CD1c-positive myeloid dendritic cell (primary cell): Measurements from ENCODE around the gene EGFL7.

Experiments used
- DNase-seq: peaks from one replicate; pipeline ENCODE4 v3.0.0-alpha.2; 2016; ENCODE audit errors: extremely low spot score

EGFL7 gene

DNA sequence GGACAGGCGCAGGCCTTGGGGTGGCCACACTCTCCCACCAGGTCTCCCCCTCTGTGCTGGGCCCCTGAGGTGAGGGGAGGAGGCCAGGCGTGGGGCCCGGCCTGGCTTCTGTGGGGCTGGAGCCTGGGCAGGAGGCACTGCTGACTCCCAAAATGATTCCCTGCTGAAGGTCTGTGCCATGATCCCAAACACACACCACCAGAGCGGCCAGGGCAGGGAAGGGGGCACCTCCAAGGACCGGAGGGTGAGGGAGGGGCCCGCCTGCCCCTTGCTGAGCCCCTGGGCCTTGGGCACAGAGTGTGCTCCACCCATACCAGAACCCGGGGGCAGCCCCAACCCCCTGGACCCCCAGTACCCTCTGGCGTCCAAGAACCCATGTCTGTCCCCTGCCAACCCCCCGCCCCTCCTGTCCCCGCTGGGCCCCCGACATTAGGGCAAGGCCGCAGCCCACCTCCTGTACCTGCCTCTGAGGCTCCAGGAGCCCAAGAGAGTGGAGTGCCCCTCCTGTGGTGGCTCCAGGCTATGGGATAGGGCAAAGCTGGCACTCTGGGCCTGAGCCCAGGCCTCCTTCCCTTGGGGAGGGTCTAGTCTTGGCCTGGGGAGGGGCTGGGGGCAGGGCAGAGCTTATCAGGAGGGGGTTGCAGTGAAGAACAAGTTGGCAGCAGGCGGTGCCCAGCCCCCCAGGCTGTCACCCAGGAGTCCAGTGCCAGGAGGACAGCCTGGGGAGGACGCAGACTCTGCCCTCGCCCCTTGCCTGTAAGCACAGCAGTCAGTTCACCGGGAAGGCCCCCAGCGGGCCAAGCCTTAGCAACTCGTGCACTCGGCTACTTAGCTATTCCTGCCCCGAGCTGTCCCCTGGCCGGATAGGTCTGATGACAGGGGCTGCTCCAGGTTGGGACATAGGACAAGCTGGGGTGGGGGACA, 2.6 kb upstream of the EGFL7 start:
- no peak for DNase-seq

DNA sequence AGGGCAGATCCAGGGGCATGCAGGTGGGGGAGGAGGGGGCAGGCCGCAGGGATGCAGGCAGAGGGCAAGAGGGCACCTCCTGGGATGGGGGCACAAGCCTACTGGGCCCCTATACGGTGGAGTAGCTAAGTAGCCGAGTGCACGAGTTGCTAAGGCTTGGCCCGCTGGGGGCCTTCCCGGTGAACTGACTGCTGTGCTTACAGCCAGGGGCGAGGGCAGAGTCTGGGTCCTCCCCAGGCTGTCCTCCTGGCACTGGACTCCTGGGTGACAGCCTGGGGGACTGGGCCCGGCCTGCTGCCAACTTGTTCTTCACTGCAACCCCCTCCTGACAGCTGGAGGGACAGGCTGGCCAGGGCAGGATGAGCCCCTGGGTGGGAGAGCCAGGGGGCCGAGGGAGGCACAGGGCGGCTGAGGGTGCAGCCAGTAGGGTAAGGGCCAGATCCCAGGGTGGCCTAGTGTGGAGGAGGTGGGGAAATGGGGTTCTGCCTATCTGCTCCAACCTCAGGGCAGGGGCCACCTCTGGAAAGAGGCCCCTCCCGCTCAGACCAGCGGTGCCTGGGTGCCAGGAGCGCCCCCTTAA, 1.7 kb upstream of the EGFL7 start:
- DNase-seq = no peak

DNA sequence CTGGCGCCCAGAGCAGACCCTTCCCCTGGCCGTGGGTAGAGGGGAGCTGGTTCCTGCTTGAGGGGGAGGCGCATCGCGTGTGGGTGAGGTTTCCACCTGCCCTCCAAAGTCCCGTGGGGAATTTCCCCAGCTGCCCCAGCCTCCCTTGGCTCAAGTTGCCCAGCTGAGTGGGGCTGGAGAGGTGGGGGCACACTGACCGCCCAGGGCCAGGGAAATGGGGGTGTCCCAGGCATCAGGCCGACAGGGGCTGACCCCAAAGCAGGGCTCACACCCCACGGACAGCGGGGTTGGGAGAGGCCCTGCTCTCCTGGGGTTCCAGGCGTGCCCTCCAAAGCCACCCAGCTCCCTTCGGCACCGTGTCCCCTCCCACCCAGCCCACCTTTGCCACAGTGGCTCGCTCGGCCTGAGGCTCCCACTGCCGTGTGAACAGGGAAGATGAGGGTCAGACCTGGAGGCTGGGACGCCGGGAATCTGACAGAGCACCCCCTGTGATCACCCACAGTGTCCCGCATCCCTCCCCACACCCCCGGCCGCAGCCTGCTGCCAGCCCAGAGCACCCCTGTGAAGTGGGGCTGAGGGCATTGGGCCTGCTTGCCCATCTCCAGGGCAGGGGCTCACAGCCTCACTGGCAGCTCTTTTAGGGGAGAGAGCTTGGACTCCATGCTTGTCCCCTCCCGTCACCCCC, 933 bp upstream of the EGFL7 start:
- no peak for DNase-seq

DNA sequence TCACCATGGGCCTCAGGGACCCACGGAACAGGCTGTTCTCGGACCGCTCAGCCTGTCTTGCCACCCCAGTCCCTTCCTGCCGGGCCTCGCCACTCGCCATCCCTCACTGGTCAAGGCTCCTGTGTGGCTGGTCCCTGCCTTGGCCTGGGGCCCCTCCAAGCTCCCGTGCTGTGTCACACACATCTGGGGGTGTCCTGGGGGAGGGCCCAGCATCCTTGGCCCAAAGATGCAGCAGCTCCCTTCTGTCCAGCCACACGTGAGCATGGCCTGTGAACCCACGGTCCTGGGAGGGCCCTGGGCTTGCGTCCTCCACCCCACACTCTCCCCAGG, 425 bp upstream of the EGFL7 start:
- DNase-seq = no peak

DNA sequence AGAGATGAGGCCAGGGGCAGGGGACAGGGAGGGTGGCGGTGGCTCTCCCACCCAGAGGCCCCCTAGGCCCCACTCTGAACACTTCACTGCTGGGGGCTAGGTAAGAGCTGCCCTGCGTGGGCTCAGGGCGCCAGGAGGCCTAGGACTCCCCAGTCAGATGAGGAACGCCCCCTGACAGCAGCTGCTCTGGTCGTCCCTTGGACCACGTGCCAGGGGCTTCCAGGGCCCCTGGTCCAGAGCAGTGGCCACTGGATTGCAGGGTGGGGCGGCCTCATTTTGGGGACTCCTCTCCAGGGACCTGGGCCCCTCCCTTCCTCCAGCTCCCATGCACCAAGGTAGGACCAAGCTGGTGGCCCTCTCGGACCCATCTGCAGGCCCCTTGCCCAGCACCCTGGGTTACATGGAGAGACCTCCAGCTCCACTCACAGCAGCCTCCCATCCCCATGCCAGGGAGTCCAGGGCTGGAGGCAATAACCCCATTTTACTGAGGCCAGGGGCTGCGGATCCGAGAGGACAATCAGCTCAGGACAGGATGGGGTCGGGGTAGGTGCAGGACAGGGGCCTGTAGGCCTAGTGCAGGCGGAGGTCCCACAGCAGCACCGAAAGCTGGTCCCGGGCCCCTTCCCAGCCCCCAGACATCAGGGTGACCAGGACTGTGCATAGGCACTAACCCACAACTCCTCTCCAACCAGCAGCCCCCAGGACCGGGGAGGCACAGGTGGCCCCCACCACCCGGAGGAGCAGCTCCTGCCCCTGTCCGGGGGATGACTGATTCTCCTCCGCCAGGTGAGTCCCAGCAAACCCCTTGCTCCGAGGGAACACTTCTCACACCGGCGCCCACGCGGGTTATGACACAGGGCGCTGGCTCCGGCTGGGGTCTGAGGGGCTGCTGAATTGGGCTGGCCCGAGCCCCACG, 1.5 kb downstream of the EGFL7 start:
- no peak for DNase-seq

DNA sequence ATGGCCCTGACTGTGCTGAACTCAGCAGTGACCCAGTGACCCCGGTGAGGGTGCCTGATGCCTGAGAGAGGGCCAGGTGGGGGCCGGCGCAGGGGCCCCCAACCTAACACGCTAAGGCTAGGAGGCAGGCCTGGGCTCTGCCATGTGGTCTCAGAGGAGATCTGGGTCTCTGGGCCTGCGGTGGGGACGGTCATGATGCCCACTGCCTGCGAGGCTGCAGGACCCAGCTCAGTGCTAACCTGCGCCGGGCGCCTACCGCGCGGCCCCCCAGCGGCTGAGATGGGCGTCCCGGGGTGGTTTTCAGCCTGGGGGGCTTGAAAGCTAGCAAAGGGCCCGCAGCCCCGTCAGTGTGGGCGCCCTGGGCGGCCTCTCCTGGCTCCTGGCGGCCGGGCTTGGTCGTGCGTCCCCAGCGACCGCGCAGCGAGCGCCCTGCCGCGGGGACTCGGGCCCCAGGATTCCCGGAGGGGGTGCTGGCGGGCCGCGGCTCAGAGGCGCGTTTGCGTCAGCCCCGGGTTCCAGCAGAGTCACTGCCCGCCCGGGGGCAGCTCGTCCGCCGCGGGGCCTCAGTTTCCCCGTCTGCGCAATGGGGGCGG, 2.5 kb downstream of the EGFL7 start:
- peak; percentile 38 for DNase-seq

DNA sequence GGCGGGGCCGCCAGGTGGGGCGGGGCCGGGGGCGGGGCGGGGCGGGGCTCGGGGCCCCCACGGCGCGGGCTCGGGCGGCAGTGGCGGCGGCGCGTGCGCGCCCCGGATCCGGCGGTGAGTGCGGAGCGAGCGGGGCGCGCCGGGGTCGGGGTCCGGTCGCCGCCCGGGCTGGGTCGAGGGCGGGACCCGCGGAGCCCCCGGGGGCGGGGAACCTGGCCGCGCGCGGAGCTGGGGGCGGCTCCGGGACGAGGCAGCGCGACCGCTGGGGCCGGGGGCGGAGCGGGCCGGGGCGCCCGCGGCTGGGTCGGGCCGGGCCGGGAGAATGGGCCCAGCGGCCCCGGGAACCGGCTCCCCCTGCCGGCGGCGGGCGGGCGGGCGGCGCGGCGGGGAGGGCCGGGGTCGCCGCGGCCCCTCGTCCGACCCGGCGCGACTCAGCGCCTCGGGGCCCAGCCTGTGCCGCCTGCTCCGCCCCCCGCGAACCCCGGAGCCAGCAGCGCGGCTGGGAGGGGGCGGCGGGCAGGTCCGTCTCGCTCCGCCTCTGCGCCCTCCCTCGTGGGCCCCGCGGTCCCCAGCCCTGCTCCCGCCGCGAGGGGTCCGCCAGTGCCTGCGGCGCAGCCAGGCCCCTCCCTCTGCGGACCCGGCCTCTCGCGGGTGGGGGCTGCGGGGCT, 3.1 kb downstream of the EGFL7 start:
- peak; percentile 16 for DNase-seq

DNA sequence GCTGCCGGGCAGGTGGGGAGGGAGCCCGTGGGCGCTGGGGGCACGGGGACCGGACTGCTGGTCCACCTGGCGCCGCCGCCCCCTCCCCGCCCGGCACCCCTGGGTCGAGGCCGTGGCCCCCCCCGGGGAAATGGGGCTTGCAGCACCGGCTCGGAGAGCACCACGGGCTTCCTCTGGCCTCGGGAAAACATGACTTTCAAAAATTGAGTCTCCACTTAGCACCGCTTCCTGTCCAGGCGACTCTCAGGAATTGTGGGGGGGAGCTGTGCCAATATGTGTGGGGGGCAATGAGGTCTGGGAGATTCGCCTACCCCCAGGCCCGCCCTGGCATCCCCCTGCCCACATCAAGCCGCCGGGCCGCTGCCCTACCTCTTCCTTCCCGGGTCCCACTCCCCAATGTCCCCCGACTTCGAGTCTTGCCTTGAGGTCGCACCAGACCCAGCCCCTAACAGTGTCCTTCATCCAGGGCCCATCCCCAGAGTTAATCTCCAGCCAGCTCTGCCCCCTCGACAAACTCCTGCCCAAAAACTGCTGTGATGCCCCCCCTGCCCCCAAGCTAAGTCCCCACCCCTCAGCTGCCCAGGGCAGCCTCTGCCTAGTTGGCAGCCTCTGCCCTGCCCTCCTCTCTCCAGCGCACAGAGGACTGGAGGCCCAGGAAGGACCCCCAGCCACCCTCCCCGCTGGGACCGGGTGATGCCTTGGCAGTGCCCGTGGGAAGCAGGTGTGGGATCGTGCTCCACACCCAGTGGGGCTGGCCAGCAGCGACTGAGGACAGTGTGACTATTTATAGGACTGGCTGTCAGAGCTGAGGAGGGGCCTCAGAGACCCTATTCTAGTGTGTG, 3.9 kb downstream of the EGFL7 start:
- DNase-seq = no peak

DNA sequence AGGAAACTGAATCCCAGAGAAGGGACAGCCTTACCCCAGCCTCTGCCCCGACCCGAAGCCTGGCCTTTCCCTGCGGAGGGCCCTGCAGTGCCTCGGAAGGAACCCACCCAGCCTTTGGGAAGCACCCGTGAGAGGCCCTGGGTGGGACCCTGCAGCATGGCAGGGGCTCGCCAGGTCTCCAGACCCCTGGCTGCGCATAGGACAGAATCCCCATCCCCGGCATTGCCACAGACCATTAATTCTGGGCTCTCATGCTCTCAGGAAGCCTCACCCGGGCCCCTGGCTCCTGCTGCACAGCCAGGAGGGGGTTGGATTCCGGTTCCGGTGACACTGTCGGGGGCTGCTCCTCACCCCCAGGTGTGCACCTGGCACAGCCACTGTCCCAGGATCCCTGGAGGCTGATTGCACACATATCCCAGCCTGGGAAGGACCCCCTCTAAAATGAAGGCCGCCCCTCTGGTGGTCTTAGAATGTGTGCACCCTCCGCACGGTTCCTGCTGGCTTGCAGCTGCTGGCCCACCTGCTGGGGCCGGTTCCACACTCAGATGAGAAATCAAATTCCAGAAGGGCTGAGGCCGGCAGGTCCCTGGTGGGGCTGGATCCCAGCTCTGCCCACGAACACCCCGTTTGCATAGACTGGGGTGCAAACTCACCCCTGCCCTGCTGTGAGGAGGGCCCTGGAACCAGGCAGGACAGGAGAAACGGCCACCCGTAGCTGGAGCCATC, 4.7 kb downstream of the EGFL7 start:
- DNase-seq = no peak

DNA sequence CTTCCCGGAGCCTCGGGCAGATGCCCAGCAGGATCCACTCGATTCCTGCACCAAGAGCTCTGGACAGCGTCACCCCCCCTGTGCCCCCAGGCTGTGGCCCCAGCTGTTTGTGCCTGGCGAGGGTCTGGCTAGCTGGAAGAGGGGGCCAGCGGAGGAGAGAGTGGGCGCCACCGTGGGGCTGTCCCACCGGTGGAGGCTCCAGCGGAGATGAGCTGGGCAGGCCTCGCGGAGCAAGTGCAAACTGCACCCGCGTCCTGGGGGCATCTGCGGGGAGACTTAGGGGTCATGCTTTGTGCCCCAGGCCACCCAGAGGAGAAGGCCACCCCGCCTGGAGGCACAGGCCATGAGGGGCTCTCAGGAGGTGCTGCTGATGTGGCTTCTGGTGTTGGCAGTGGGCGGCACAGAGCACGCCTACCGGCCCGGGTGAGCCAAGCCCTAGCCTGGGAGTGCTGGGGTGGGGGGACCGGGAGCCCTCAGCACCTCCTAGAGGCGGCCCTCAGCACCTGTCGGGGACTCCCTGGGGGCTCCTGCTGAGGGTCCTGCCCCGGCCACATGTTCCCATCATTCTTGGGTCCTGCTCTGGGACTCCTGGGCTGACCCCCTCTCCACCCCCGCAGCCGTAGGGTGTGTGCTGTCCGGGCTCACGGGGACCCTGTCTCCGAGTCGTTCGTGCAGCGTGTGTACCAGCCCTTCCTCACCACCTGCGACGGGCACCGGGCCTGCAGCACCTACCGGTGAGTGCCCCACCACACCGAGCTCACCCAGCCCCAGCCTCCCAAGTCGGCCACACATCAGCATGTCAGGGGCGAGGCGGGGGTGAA, 5.4 kb downstream of the EGFL7 start:
- DNase-seq = no peak

DNA sequence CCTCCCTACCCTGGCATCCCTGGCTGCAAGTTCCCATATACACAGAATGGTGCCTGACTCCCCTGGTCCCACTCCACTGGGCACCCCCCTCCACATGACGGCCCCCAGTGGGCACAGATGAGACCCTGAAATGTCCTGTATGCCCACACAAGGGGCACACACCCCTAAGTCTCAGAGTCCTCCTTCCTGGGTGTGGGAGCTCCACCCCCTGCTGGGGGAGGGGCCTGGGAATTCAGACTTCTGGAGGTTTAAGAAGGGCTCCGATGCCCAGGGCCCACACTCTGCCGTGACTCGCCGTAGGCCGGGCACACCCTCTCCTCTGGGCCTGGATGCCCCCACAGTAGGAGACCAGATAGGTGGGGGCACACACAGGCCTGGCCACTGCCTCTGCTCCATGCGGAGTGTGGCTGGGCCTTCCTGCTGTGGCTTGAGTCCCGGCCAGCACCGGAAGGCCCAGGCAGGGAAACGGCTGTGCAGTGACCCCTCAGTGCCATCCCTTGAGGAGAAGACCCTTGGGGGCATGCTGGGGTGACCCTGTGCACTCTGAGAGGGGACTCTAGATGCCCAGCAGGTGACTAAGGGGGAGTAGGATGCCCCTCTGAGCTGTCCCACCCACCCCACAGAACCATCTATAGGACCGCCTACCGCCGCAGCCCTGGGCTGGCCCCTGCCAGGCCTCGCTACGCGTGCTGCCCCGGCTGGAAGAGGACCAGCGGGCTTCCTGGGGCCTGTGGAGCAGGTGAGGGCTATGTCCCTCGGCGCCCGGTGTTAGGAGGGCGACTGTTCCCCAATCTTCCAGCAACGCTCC, 6.5 kb downstream of the EGFL7 start:
- no peak for DNase-seq

DNA sequence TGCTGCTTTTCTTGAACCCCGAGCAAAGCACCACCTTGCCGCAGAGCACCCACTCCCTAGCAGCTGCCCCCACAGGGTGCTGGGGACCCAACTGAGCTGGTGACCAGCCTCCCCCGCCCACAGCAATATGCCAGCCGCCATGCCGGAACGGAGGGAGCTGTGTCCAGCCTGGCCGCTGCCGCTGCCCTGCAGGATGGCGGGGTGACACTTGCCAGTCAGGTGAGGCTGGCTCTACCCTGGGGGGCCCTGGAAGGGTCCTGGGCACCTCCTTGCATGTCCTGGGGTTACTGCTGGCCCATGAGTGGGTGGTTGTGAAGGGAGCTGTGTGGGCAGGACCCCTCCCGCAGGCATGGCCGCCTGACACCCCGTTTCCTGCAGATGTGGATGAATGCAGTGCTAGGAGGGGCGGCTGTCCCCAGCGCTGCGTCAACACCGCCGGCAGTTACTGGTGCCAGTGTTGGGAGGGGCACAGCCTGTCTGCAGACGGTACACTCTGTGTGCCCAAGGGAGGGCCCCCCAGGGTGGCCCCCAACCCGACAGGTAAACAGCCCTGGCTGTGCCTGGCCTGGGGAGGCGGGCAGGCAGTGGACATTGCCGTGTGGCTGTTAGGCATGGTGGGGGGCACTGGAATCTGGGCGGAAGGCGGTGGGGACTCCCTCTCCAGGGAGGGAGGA, 7.2 kb downstream of the EGFL7 start:
- no peak for DNase-seq

DNA sequence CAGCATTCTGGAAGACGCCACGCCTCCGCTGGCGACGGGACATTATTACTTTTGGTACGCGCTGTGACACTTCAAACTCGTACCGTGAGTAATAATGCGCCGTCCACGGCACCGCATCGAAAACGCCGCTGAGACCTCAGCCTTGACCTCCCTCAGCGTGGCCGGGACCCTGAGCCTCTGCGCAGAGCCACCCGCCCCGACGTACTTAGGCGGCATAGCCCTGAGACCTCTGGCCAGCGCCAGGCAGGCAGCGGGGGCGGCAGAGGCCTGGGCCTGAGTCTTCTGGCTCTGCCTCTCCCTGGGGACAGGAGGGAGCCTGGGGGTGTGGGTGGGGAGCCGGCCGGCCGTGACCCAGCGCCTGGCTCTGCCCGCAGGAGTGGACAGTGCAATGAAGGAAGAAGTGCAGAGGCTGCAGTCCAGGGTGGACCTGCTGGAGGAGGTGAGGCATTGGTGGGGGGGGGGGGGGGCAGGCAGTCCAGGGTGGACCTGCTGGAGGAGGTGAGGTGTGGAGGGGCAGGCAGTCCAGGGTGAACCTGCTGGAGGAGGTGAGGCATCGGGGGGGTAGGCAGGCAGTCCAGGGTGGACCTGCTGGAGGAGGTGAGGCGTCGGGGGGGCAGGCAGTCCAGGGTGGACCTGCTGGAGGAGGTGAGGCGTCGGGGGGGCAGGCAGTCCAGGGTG, 8.0 kb downstream of the EGFL7 start:
- DNase-seq = no peak

DNA sequence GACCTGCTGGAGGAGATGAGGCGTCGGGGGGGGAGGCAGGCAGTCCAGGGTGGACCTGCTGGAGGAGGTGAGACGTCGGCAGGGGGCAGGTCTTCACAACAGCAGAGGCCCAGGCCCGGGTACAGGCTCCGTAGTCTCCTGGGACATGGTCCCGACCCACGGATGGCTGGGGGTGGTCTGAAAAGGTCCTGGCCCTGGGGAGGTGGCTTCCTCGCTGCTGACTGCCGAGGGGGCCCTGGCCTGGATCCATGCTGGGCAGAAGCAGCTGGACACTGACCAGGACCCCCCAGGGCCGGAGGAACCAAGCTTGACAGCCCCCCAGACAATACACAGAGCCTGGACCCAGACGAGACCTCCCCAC, 8.5 kb downstream of the EGFL7 start:
- no peak for DNase-seq

DNA sequence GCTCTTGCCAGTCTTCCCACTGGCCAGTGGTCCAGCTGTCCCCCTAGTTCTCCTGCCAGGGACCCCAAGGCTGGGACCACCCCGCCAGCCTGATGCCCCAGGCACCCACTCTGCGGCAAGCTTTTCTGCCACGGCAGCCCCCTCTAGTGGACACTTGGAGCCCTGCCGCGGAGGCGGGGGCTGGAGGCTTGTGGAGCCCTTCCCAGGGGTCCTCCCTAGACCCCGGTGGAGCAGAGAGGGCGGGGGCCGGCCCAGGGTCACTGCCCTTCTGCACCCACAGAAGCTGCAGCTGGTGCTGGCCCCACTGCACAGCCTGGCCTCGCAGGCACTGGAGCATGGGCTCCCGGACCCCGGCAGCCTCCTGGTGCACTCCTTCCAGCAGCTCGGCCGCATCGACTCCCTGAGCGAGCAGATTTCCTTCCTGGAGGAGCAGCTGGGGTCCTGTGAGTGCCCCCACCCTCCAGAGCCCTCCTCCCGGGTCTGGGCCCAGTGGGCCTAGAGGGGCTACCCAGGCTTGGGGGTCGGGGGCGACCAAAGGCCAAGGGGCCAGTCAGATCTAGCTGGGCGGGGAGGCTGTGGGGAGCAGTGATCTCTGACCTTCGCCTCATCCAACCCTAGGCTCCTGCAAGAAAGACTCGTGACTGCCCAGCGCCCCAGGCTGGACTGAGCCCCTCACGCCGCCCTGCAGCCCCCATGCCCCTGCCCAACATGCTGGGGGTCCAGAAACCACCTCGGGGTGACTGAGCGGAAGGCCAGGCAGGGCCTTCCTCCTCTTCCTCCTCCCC, 9.1 kb downstream of the EGFL7 start:
- DNase-seq = peak; percentile 47
